HepG2 (cell line): ENCODE data around the gene SLC2A14. TPM values are rescaled to one million over a fixed set of nuclear protein-coding genes. Genes with fewer than 3 reads are reported as not detected.

ENCODE experiments used
- ATF2 ChIP-seq: sonication (generic); formaldehyde crosslinking; IDR thresholded peaks from 2 replicates; pipeline ENCODE4 v1.4.0; 2020; ENCODE audit warnings: missing genetic modification reagents
- FOSL2 ChIP-seq: sonication (generic); formaldehyde crosslinking; IDR thresholded peaks from 2 replicates; pipeline ENCODE4 v1.4.0; 2020; ENCODE audit warnings: missing genetic modification reagents
- MBD4 ChIP-seq: IDR thresholded peaks from 2 replicates; pipeline ENCODE4 v1.6.1; 2012; ENCODE audit warnings: low read length, inconsistent platforms, borderline replicate concordance
- MXI1 ChIP-seq: IDR thresholded peaks from 3 replicates; pipeline ENCODE4 v1.6.1; 2012; ENCODE audit warnings: low read depth, low read length, inconsistent platforms, borderline replicate concordance
- NCOA5 ChIP-seq: sonication (generic); formaldehyde crosslinking; IDR thresholded peaks from 2 replicates; pipeline ENCODE4 v1.4.0; 2020; ENCODE audit warnings: missing genetic modification reagents
- REXO4 ChIP-seq: sonication (generic); formaldehyde crosslinking; IDR thresholded peaks from 2 replicates; pipeline ENCODE4 v1.8.0; 2022; ENCODE audit warnings: missing genetic modification reagents, mild to moderate bottlenecking, borderline replicate concordance
- SP5 ChIP-seq: IDR thresholded peaks from 2 replicates; pipeline ENCODE4 v1.6.1; 2016; ENCODE audit warnings: low read depth, borderline replicate concordance
- TBX2 ChIP-seq: sonication (generic); formaldehyde crosslinking; IDR thresholded peaks from 2 replicates; pipeline ENCODE4 v1.5.0; 2020; ENCODE audit warnings: missing genetic modification reagents, mild to moderate bottlenecking, borderline replicate concordance
- TFDP1 ChIP-seq: IDR thresholded peaks from 2 replicates; pipeline ENCODE4 v1.6.1; 2016; ENCODE audit warnings: missing compliant biosample characterization, missing genetic modification reagents, borderline replicate concordance
- ZFAT ChIP-seq: sonication (generic); formaldehyde crosslinking; conservative IDR thresholded peaks from 2 replicates; pipeline ENCODE4 v1.8.1; 2023; ENCODE audit warnings: missing genetic modification reagents, inconsistent platforms
- ZFP1 ChIP-seq: IDR thresholded peaks from 2 replicates; pipeline ENCODE4 v1.6.1; 2016
- ZHX1 ChIP-seq: sonication (generic); formaldehyde crosslinking; IDR thresholded peaks from 2 replicates; pipeline ENCODE4 v1.8.1; 2022; ENCODE audit warnings: low read depth, mild to moderate bottlenecking, missing genetic modification reagents
- ZNF574 ChIP-seq: sonication (generic); formaldehyde crosslinking; IDR thresholded peaks from 2 replicates; pipeline ENCODE4 v1.4.0; 2020; ENCODE audit warnings: missing genetic modification reagents
- ZNF660 ChIP-seq: sonication (generic); formaldehyde crosslinking; IDR thresholded peaks from 2 replicates; pipeline ENCODE4 v1.5.1; 2020; ENCODE audit warnings: mild to moderate bottlenecking, low read depth, missing genetic modification reagents, borderline replicate concordance
- polyA plus RNA-seq, 8 experiments: library from polyadenylated mRNA; depleted of rRNA in 3 of 8; stranded (reverse) in 7 of 8; unstranded in 1 of 8; fragments of >200 nt; fragmentation: Illumina TruSeq in 4 of 8; extraction: Trizol in 4 of 8; gene quantifications; 2 replicates each; pipeline versions ENCODE4 v1.2.1 to v1.2.3, GENCODE V29; 2011 to 2016; ENCODE audit warnings: low read depth in 4 of 8, missing spikeins in 1 of 8, mixed read lengths in 1 of 8; ENCODE audit not compliant: insufficient read depth in 1 of 8
- total RNA-seq, 5 experiments: library from RNA; depleted of rRNA; stranded (reverse); fragments of >200 nt; fragmentation: Illumina TruSeq; extraction: Trizol; gene quantifications; 2 replicates each; pipeline ENCODE4 v1.2.3, GENCODE V29; 2016; ENCODE audit warnings: low read depth in 1 of 5
- TF ChIP-seq, protein P1 (sequence below): fragments of 450-650 bp; IDR thresholded peaks from 2 replicates; pipeline ENCODE4 v1.6.1; 2016
- TF ChIP-seq, protein P2 (sequence below): IDR thresholded peaks from 2 replicates; pipeline ENCODE4 v1.4.0; 2020; ENCODE audit warnings: mild to moderate bottlenecking, missing genetic modification reagents

Gene SLC2A14
- total and polyA plus RNA-seq, 2 of the 13 experiments (the other 11 are each of a cell fraction or from before 2014, with no cell fraction given), result 7.7 to 39.0 TPM

GRCh38 chr12:7907009-7907408 is 34.3 kb upstream of the SLC2A14 start (continued):
- TF ChIP-seq ATF2 (CRISPR knock-in tag) (peak; percentile 88), ZFP1 (0 out of 2 replicates have a peak, but pooled peaks have one; percentile 69), MBD4 (no peak), ZNF574 (CRISPR knock-in tag) (peak; percentile 35; the same call in 1 of the 2 replicates), ZHX1 (CRISPR knock-in tag) (peak; percentile 49; the same call in 1 of the 2 replicates), FOSL2 (CRISPR knock-in tag) (peak; percentile 86), REXO4 (CRISPR knock-in tag) (no peak), TBX2 (CRISPR knock-in tag) (peak; percentile 58), ZFAT (CRISPR knock-in tag) (no peak), TFDP1 (peak; percentile 12; the same call in 1 of the 2 replicates), NCOA5 (no peak), SP5 (CRISPR knock-in tag) (peak; percentile 67; the same call in 1 of the 2 replicates), MXI1 (no peak), ZNF660 (no peak)
- TF ChIP-seq, protein P1, sequence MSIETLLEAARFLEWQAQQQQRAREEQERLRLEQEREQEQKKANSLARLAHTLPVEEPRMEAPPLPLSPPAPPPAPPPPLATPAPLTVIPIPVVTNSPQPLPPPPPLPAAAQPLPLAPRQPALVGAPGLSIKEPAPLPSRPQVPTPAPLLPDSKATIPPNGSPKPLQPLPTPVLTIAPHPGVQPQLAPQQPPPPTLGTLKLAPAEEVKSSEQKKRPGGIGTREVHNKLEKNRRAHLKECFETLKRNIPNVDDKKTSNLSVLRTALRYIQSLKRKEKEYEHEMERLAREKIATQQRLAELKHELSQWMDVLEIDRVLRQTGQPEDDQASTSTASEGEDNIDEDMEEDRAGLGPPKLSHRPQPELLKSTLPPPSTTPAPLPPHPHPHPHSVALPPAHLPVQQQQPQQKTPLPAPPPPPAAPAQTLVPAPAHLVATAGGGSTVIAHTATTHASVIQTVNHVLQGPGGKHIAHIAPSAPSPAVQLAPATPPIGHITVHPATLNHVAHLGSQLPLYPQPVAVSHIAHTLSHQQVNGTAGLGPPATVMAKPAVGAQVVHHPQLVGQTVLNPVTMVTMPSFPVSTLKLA, result no peak
- TF ChIP-seq, protein P2, sequence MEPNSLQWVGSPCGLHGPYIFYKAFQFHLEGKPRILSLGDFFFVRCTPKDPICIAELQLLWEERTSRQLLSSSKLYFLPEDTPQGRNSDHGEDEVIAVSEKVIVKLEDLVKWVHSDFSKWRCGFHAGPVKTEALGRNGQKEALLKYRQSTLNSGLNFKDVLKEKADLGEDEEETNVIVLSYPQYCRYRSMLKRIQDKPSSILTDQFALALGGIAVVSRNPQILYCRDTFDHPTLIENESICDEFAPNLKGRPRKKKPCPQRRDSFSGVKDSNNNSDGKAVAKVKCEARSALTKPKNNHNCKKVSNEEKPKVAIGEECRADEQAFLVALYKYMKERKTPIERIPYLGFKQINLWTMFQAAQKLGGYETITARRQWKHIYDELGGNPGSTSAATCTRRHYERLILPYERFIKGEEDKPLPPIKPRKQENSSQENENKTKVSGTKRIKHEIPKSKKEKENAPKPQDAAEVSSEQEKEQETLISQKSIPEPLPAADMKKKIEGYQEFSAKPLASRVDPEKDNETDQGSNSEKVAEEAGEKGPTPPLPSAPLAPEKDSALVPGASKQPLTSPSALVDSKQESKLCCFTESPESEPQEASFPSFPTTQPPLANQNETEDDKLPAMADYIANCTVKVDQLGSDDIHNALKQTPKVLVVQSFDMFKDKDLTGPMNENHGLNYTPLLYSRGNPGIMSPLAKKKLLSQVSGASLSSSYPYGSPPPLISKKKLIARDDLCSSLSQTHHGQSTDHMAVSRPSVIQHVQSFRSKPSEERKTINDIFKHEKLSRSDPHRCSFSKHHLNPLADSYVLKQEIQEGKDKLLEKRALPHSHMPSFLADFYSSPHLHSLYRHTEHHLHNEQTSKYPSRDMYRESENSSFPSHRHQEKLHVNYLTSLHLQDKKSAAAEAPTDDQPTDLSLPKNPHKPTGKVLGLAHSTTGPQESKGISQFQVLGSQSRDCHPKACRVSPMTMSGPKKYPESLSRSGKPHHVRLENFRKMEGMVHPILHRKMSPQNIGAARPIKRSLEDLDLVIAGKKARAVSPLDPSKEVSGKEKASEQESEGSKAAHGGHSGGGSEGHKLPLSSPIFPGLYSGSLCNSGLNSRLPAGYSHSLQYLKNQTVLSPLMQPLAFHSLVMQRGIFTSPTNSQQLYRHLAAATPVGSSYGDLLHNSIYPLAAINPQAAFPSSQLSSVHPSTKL (CRISPR knock-in tag), result peak; percentile 87
